OCI-LY3 (cell line): ENCODE data around the gene ARL4D.

Experiments used
- CTCF ChIP-seq: fragments of 200-600, 300-600 bp; sonication (generic); IDR thresholded peaks from 2 replicates; pipeline ENCODE4 v1.5.1; 2014; ENCODE audit warnings: antibody characterized with exemption, low read length, low read depth
- EZH2phosphoT487 ChIP-seq: fragments of 200-600 bp; shearing (Covaris generic); IDR thresholded peaks from 2 replicates; pipeline ENCODE4 v1.6.1; 2018; ENCODE audit warnings: antibody characterized with exemption, mixed run types, low read depth

GRCh38 chr17:43369986-43370385 is 28.8 kb upstream of the ARL4D start:
- TF ChIP-seq CTCF (no peak), EZH2phosphoT487 (no peak)
